GM19455 (cell line): ENCODE results near the gene FAAH2.
"Not testable (repeated sequence)": the region's sequence is repeated elsewhere in the genome, so short reads cannot be mapped to it uniquely, and the experiment has no call there.

ENCODE experiments used
- ATAC-seq: cut with Tn5 transposase; IDR thresholded peaks from one replicate; pipeline ENCODE4 v1.9.1; 2021; ENCODE audit not compliant: unreplicated experiment

The FAAH2 gene

GRCh38 chrX:57380026-57380796, 93.7 kb downstream of the FAAH2 start:
- no peak for ATAC-seq

- not testable (repeated sequence) for ATAC-seq
Observed at GRCh38 chrX:57394162-57394561, 107.7 kb downstream of the FAAH2 start.

GRCh38 chrX:57403191-57403590, 116.7 kb downstream of the FAAH2 start:
- not testable (repeated sequence) for ATAC-seq

- ATAC-seq = no peak
Observed at GRCh38 chrX:57406149-57406548, 119.6 kb downstream of the FAAH2 start.

GRCh38 chrX:57417827-57418226, 131.3 kb downstream of the FAAH2 start:
- no peak for ATAC-seq

GRCh38 chrX:57422289-57422688, 135.8 kb downstream of the FAAH2 start:
- no peak for ATAC-seq

GRCh38 chrX:57422790-57423189, 136.3 kb downstream of the FAAH2 start:
- ATAC-seq = no peak

- no peak for ATAC-seq
Observed at GRCh38 chrX:57445076-57445475, 158.6 kb downstream of the FAAH2 start.

- no peak for ATAC-seq
Observed at GRCh38 chrX:57445832-57446231, 159.3 kb downstream of the FAAH2 start.

- no peak for ATAC-seq
Observed at GRCh38 chrX:57447856-57448255, 161.3 kb downstream of the FAAH2 start.

- no peak for ATAC-seq
Observed at GRCh38 chrX:57451426-57452020, 165.0 kb downstream of the FAAH2 start.

GRCh38 chrX:57453901-57454300, 167.4 kb downstream of the FAAH2 start:
- peak; percentile 80 for ATAC-seq

- ATAC-seq = no peak
Observed at GRCh38 chrX:57481514-57481913, 195.0 kb downstream of the FAAH2 start.

GRCh38 chrX:57516491-57516890, 230.0 kb downstream of the FAAH2 start:
- no peak for ATAC-seq

GRCh38 chrX:57519578-57520118, 233.1 kb downstream of the FAAH2 start:
- ATAC-seq = no peak

GRCh38 chrX:57528670-57529255, 242.3 kb downstream of the FAAH2 start:
- ATAC-seq = no peak
